GM10248 (cell line): Measurements from ENCODE around the gene RARS1.

Experiments used
- CTCF ChIA-PET: fragments of 300-600 bp; sonication (Branson Sonifier 250); formaldehyde crosslinking; extraction: SDS; loops from one replicate; lab custom pipeline; 2021; ENCODE audit warnings: antibody characterized with exemption; lab: Yijun Ruan, JAX
- POLR2A ChIA-PET: fragments of 350-650 bp; sonication (Branson Sonifier 250); formaldehyde crosslinking; extraction: SDS; loops from one replicate; lab custom pipeline; 2020; ENCODE audit warnings: antibody characterized with exemption; lab: Yijun Ruan, JAX
- DNase-seq: peaks from one replicate; pipeline ENCODE4 v3.0.0; 2012; ENCODE audit errors: extremely low spot score
- CTCF ChIP-seq: IDR thresholded peaks from 2 replicates; pipeline ENCODE4 v1.5.1; 2012; ENCODE audit warnings: mild to moderate bottlenecking, low read depth; ENCODE audit errors: extremely low read depth, missing control alignments, control extremely low read depth

RARS1 gene

GRCh38 chr5:168472329-168472728 is 13.9 kb upstream of the RARS1 start:
- no peak for TF ChIP-seq CTCF
- POLR2A ChIA-PET, result no interaction called here
- no peak for DNase-seq
- CTCF ChIA-PET, result interaction anchor here (0.7 kb wide), 1 partner anchor 203 kb away, joined by 3 read pairs; no protein-coding TSS in a partner anchor

GRCh38 chr5:168474319-168474718 is 12.0 kb upstream of the RARS1 start:
- CTCF ChIA-PET, result interaction anchor here (1.0 kb wide), 1 partner anchor 12 kb away, joined by 3 read pairs; the partner anchor contains the start of gene RARS1
- POLR2A ChIA-PET, result no interaction called here
- no peak for DNase-seq
- TF ChIP-seq CTCF, result no peak

- ChIA-PET POLR2A (no interaction called here), CTCF (interaction anchor here (0.8 to 1.5 kb wide), 3 partner anchors 9 to 11 kb away, joined by 3 to 7 read pairs (median 3); no protein-coding TSS in a partner anchor)
- TF ChIP-seq CTCF, result no peak
- no peak for DNase-seq
Observed at GRCh38 chr5:168477060-168477459, 9.2 kb upstream of the RARS1 start.

- CTCF ChIA-PET, result no interaction called here
- no peak for DNase-seq
- no peak for TF ChIP-seq CTCF
- POLR2A ChIA-PET, result no interaction called here
Observed at GRCh38 chr5:168479166-168479565, 7.1 kb upstream of the RARS1 start.

GRCh38 chr5:168480601-168481000 is 5.7 kb upstream of the RARS1 start:
- no peak for TF ChIP-seq CTCF
- DNase-seq, result no peak
- ChIA-PET CTCF (interaction anchor here (1.0 kb wide), 1 partner anchor 9 kb away, joined by 3 read pairs; no protein-coding TSS in a partner anchor), POLR2A (no interaction called here)

GRCh38 chr5:168481330-168481788 is 4.9 kb upstream of the RARS1 start:
- CTCF ChIA-PET, result interaction anchor here (1.0 to 1.7 kb wide), 2 partner anchors 10 to 156 kb away, joined by 3 read pairs; no protein-coding TSS in a partner anchor
- TF ChIP-seq CTCF, result no peak
- peak; percentile 76 for DNase-seq
- POLR2A ChIA-PET, result no interaction called here
